CD14-positive monocyte (primary cell): Measurements from ENCODE around the gene MTHFSD. TPM values are rescaled to one million over a fixed set of nuclear protein-coding genes. Genes with fewer than 3 reads are reported as not detected.
A peak's percentile ranks its signal among the peaks of the same experiment; 100 is the strongest.

Source experiments
- DNase-seq, 3 donors: peaks; one replicate each; pipeline ENCODE4 v3.0.0-alpha.2; 2011 to 2022
- H2AFZ ChIP-seq: 2 replicates; pipeline ENCODE4 v1.6.0; 2012; ENCODE audit warnings: mild to moderate bottlenecking, low read depth, low read length, inconsistent platforms; ENCODE audit not compliant: insufficient read depth, poor library complexity, severe bottlenecking
- H3K27ac ChIP-seq, 2 donors: 1 replicate in 1 of 2; 2 replicates in 1 of 2; pipeline ENCODE4 v1.5.1; 2012 to 2013; ENCODE audit warnings: low read length in 2 of 2, control low read depth in 1 of 2, inconsistent platforms in 1 of 2, low read depth in 1 of 2, mild to moderate bottlenecking in 1 of 2
- H3K27me3 ChIP-seq, 2 donors: one replicate each; pipeline versions ENCODE4 v1.6.0 to v1.6.1; 2011 to 2013; ENCODE audit warnings: low read length in 2 of 2; ENCODE audit not compliant: control insufficient read depth in 2 of 2, insufficient read depth in 2 of 2
- H3K36me3 ChIP-seq, 2 donors: replicated peaks in 1 of 2; 1 replicate in 1 of 2; 2 replicates in 1 of 2; pipeline versions ENCODE4 v1.5.1 to v1.6.1; 2012 to 2013; ENCODE audit warnings: low read length in 2 of 2, control low read depth in 1 of 2, inconsistent platforms in 1 of 2, mild to moderate bottlenecking in 1 of 2; ENCODE audit not compliant: insufficient read depth in 2 of 2, control insufficient read depth in 1 of 2
- H3K4me1 ChIP-seq, 2 donors: 1 replicate in 1 of 2; 2 replicates in 1 of 2; pipeline versions ENCODE4 v1.5.1 to v1.6.1; 2012 to 2013; ENCODE audit warnings: low read length in 2 of 2, control low read depth in 1 of 2, inconsistent platforms in 1 of 2, mild to moderate bottlenecking in 1 of 2, moderate library complexity in 1 of 2; ENCODE audit not compliant: insufficient read depth in 2 of 2, control insufficient read depth in 1 of 2
- H3K4me2 ChIP-seq: replicated peaks from 2 replicates; pipeline ENCODE3; 2012; ENCODE audit warnings: low read length, moderate library complexity, mild to moderate bottlenecking; ENCODE audit not compliant: poor library complexity, severe bottlenecking; ENCODE audit errors: extremely low read depth
- H3K4me3 ChIP-seq, 3 experiments: fragments of 200-600 bp in 1 of 3; sonication (generic) in 1 of 3; replicated peaks in 1 of 3; 1 replicate in 2 of 3; 2 replicates in 1 of 3; pipeline ENCODE4 v1.5.1; 2011 to 2013; ENCODE audit warnings: low read length in 3 of 3, mild to moderate bottlenecking in 3 of 3, control low read depth in 2 of 3, low read depth in 2 of 3, inconsistent platforms in 1 of 3, moderate library complexity in 1 of 3
- H3K79me2 ChIP-seq: 2 replicates; pipeline ENCODE4 v1.6.0; 2012; ENCODE audit warnings: mild to moderate bottlenecking, control low read depth, inconsistent platforms, low read length, moderate library complexity; ENCODE audit not compliant: insufficient read depth
- H3K9ac ChIP-seq: 2 replicates; pipeline ENCODE4 v1.6.0; 2017; ENCODE audit warnings: low read length, mild to moderate bottlenecking; ENCODE audit not compliant: insufficient read depth, poor library complexity, severe bottlenecking
- H3K9me3 ChIP-seq, 2 donors: replicated peaks in 1 of 2; 1 replicate in 1 of 2; 2 replicates in 1 of 2; pipeline versions ENCODE4 v1.5.1 to v1.6.1; 2012 to 2013; ENCODE audit warnings: low read length in 2 of 2, control low read depth in 1 of 2; ENCODE audit not compliant: control insufficient read depth in 1 of 2, insufficient read depth in 1 of 2
- H4K20me1 ChIP-seq: 2 replicates; pipeline ENCODE4 v1.6.0; 2012; ENCODE audit warnings: mild to moderate bottlenecking, low read length, control low read depth, moderate library complexity; ENCODE audit not compliant: insufficient read depth
- H3K27ac Mint-ChIP-seq, 7 donors: one replicate each; pipeline ENCODE4 v1.8.0; 2020; ENCODE audit warnings: mild to moderate bottlenecking in 7 of 7, mixed read lengths in 7 of 7, moderate library complexity in 6 of 7, inconsistent platforms in 2 of 7
- H3K27me3 Mint-ChIP-seq, 3 donors: one replicate each; pipeline ENCODE4 v1.8.0; 2021 to 2022; ENCODE audit warnings: low read depth in 3 of 3, mild to moderate bottlenecking in 3 of 3, mixed read lengths in 3 of 3, moderate library complexity in 3 of 3, inconsistent platforms in 1 of 3
- H3K36me3 Mint-ChIP-seq, 2 donors: one replicate each; pipeline ENCODE4 v1.8.0; 2020; ENCODE audit warnings: mixed read lengths in 2 of 2, inconsistent platforms in 1 of 2, mild to moderate bottlenecking in 1 of 2
- H3K4me1 Mint-ChIP-seq: one replicate; pipeline ENCODE4 v1.8.0; 2020; ENCODE audit warnings: mild to moderate bottlenecking, mixed read lengths
- H3K4me3 Mint-ChIP-seq, 2 donors: one replicate each; pipeline ENCODE4 v1.8.0; 2020; ENCODE audit warnings: mild to moderate bottlenecking in 2 of 2, mixed read lengths in 2 of 2, moderate library complexity in 1 of 2
- H3K9me3 Mint-ChIP-seq, 7 donors: one replicate each; pipeline ENCODE4 v1.8.0; 2020 to 2022; ENCODE audit warnings: mixed read lengths in 7 of 7, mild to moderate bottlenecking in 6 of 7, moderate library complexity in 6 of 7, inconsistent platforms in 2 of 7
- CTCF ChIP-seq: fragments of 200-600 bp; IDR thresholded peaks from one replicate; pipeline ENCODE4 v1.8.0; 2022; ENCODE audit warnings: antibody characterized with exemption, mild to moderate bottlenecking
- WGBS: methylation state at CpG from one replicate; pipeline ENCODE4 v1.1.5; 2013; ENCODE audit warnings: missing lambda C conversion rate; ENCODE audit not compliant: insufficient coverage; 5-methylcytosine and 5-hydroxymethylcytosine counted together
- intact Hi-C, 2 donors: fragments of 100-400 bp; cut with micrococcal nuclease; formaldehyde crosslinking; loops; one replicate each; pipeline versions ENCODE4 v1.15.0 to v1.15.1; 2023
- polyA plus RNA-seq, 3 donors: library from polyadenylated mRNA; depleted of rRNA in 1 of 3; unstranded in 2 of 3; stranded (reverse) in 1 of 3; fragments of 300-500 nt in 2 of 3; fragments of >200 nt in 1 of 3; fragmentation: Illumina TruSeq in 2 of 3; gene quantifications; 1 replicate in 2 of 3; 2 replicates in 1 of 3; pipeline ENCODE4 v1.2.3, GENCODE V29; 2012 to 2021

Gene MTHFSD
- polyA plus RNA-seq, 3 donors = 7.2 to 14.1 (median 11.7) TPM

GRCh38 chr16:86512301-86512859 is 42.7 kb downstream of the MTHFSD start:
- H3K9me3 ChIP-seq = peaks cover 0 to 12% of the 10 kb centered on the region in 2 donors
- H3K9ac ChIP-seq = no peak overlapping the region
- Mint-ChIP-seq H3K27me3 (peaks cover 81 to 99% (median 90%) of the 10 kb centered on the region in 3 donors), H3K27ac (no peak overlapping the region), H3K4me1 (peaks cover 11% of the 10 kb centered on the region), H3K36me3 (peaks cover 0 to 9% of the 10 kb centered on the region in 2 donors), H3K4me3 (peak overlapping the region in 1 of 2 donors; percentile 68), H3K9me3 (peaks cover 0 to 11% (median 4%) of the 10 kb centered on the region in 7 donors)
- 15% methylated on average over 12 of the region's 24 CpGs for WGBS
- no peaks in the 10 kb centered on the region for H4K20me1 ChIP-seq
- peaks cover 68 to 92% of the 10 kb centered on the region in 2 donors for H3K27me3 ChIP-seq
- no peak overlapping the region for H3K4me3 ChIP-seq
- DNase-seq = no peak
- peaks cover 5 to 11% of the 10 kb centered on the region in 2 donors for H3K4me1 ChIP-seq
- H3K79me2 ChIP-seq = no peaks in the 10 kb centered on the region
- intact Hi-C loops = no loop called here
- no peaks in the 10 kb centered on the region for H3K36me3 ChIP-seq
- H3K4me2 ChIP-seq = no peak overlapping the region
- H2AFZ ChIP-seq = no peak overlapping the region
- TF ChIP-seq CTCF = no peak
- H3K27ac ChIP-seq = no peak overlapping the region

- Mint-ChIP-seq H3K27ac (no peak overlapping the region), H3K4me3 (peak overlapping the region in 1 of 2 donors; percentile 62), H3K4me1 (peaks cover 11% of the 10 kb centered on the region), H3K27me3 (peaks cover 83 to 99% (median 91%) of the 10 kb centered on the region in 3 donors), H3K9me3 (peaks cover 0 to 18% (median 6%) of the 10 kb centered on the region in 7 donors), H3K36me3 (peaks cover 0 to 6% of the 10 kb centered on the region in 2 donors)
- TF ChIP-seq CTCF = no peak
- Histone ChIP-seq H3K4me2 (no peak overlapping the region), H2AFZ (no peak overlapping the region), H3K36me3 (no peaks in the 10 kb centered on the region), H4K20me1 (no peaks in the 10 kb centered on the region), H3K4me3 (no peak overlapping the region), H3K27me3 (peaks cover 72 to 92% of the 10 kb centered on the region in 2 donors), H3K4me1 (peaks cover 5 to 11% of the 10 kb centered on the region in 2 donors), H3K79me2 (no peaks in the 10 kb centered on the region), H3K9ac (no peak overlapping the region), H3K9me3 (peaks cover 0 to 20% of the 10 kb centered on the region in 2 donors), H3K27ac (no peak overlapping the region)
- 16% methylated on average over 35 of the region's 44 CpGs for WGBS
- no peak for DNase-seq
- intact Hi-C loops = no loop called here
Observed at GRCh38 chr16:86511317-86512161, 43.5 kb downstream of the MTHFSD start.
